Progenitor cell of endocrine pancreas (in vitro differentiated cells): ENCODE results near the gene CITED1. TPM values are rescaled to one million over a fixed set of nuclear protein-coding genes. Genes with fewer than 3 reads are reported as not detected.

Source experiments
- DNase-seq: peaks from one replicate; pipeline ENCODE4 v3.0.0; 2021; ENCODE audit warnings: low spot score; ENCODE audit not compliant: unreplicated experiment
- H3K27ac Mint-ChIP-seq: 2 replicates; pipeline ENCODE4 v1.8.0; 2021; ENCODE audit warnings: mild to moderate bottlenecking, moderate library complexity, mixed read lengths
- H3K27me3 Mint-ChIP-seq: 2 replicates; pipeline ENCODE4 v1.8.0; 2021; ENCODE audit warnings: mixed read lengths
- H3K36me3 Mint-ChIP-seq: 2 replicates; pipeline ENCODE4 v1.8.0; 2022; ENCODE audit warnings: mixed read lengths; ENCODE audit not compliant: insufficient read depth
- H3K4me1 Mint-ChIP-seq: 2 replicates; pipeline ENCODE4 v1.8.0; 2021; ENCODE audit warnings: low read depth, mixed read lengths
- H3K4me3 Mint-ChIP-seq: 2 replicates; pipeline ENCODE4 v1.8.0; 2021; ENCODE audit warnings: low read depth, mild to moderate bottlenecking, moderate library complexity, mixed read lengths
- H3K9me3 Mint-ChIP-seq: 2 replicates; pipeline ENCODE4 v1.8.0; 2021; ENCODE audit warnings: low read depth, mixed read lengths
- CTCF ChIP-seq: fragments of 200-600 bp; sonication (generic); IDR thresholded peaks from one replicate; pipeline ENCODE4 v1.5.0; 2021; ENCODE audit warnings: antibody characterized with exemption, mild to moderate bottlenecking; ENCODE audit not compliant: unreplicated experiment
- total RNA-seq: library from RNA; stranded (reverse); gene quantifications from 2 replicates; pipeline ENCODE4 v1.2.1, GENCODE V29; 2021

The CITED1 gene
- total RNA-seq, 1 donor from 2014 or later, result 2.0 TPM

GRCh38 chrX:72270316-72270866, 35.3 kb downstream of the CITED1 start:
- Mint-ChIP-seq H3K9me3 (no peaks in the 10 kb centered on the region), H3K4me1 (peaks cover 18% of the 10 kb centered on the region), H3K27me3 (no peaks in the 10 kb centered on the region), H3K27ac (no peak overlapping the region), H3K4me3 (no peak overlapping the region), H3K36me3 (peaks cover 43% of the 10 kb centered on the region)
- no peak for DNase-seq
- no peak for TF ChIP-seq CTCF

- no peak for DNase-seq
- Mint-ChIP-seq H3K27ac (no peak overlapping the region), H3K36me3 (peaks cover 40% of the 10 kb centered on the region), H3K4me1 (peaks cover 11% of the 10 kb centered on the region), H3K4me3 (no peak overlapping the region), H3K9me3 (no peaks in the 10 kb centered on the region), H3K27me3 (no peaks in the 10 kb centered on the region)
- no peak for TF ChIP-seq CTCF
These were observed 36.0 kb downstream of the CITED1 start for GRCh38 chrX:72269671-72270251.

- H3K4me3 Mint-ChIP-seq, result no peak overlapping the region
- no peak for TF ChIP-seq CTCF
- H3K4me1 Mint-ChIP-seq, result peaks cover 2% of the 10 kb centered on the region
- H3K9me3 Mint-ChIP-seq, result no peaks in the 10 kb centered on the region
- H3K27ac Mint-ChIP-seq, result no peak overlapping the region
- DNase-seq, result no peak
- H3K36me3 Mint-ChIP-seq, result peaks cover 30% of the 10 kb centered on the region
- H3K27me3 Mint-ChIP-seq, result no peaks in the 10 kb centered on the region
These were observed 36.9 kb downstream of the CITED1 start for GRCh38 chrX:72268597-72269365.

- no peak for DNase-seq
- no peak overlapping the region for H3K4me3 Mint-ChIP-seq
- H3K9me3 Mint-ChIP-seq, result peaks cover 4% of the 10 kb centered on the region
- H3K4me1 Mint-ChIP-seq, result peaks cover 8% of the 10 kb centered on the region
- no peak overlapping the region for H3K27ac Mint-ChIP-seq
- H3K27me3 Mint-ChIP-seq, result no peaks in the 10 kb centered on the region
- peaks cover 13% of the 10 kb centered on the region for H3K36me3 Mint-ChIP-seq
- no peak for TF ChIP-seq CTCF
These were observed 40.5 kb downstream of the CITED1 start for GRCh38 chrX:72265263-72265662.

- H3K4me3 Mint-ChIP-seq, result no peak overlapping the region
- peaks cover 5% of the 10 kb centered on the region for H3K36me3 Mint-ChIP-seq
These were observed 43.6 kb downstream of the CITED1 start for GRCh38 chrX:72262077-72262476.

More at GRCh38 chrX:72262077-72262476, 43.6 kb downstream of the CITED1 start:
- no peak for TF ChIP-seq CTCF
- peaks cover 8% of the 10 kb centered on the region for H3K4me1 Mint-ChIP-seq
- H3K27me3 Mint-ChIP-seq, result peaks cover 8% of the 10 kb centered on the region
- H3K9me3 Mint-ChIP-seq, result peaks cover 8% of the 10 kb centered on the region
- peak overlapping the region; percentile 3 for H3K27ac Mint-ChIP-seq
- DNase-seq, result no peak
